ENCODE data around the gene SLC9C1.

DNA sequence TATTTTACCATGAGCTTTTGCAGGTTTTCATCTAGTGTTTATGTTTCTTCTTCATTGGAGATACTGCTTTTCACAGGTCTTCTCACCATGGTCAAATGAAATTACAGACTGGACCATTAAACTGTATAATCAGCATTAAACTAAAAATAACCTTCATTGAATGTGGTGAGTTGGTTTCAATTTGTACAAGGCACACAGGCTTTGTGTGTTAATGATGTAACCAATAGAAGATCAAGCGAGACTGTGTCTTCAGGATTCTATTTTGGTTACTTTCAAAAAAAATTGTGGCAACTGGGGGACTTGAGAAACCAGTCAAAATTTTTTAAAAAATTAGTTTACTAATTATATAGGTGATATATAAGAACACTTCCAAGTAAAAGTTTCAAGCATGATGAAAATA, 106.7 kb downstream of the SLC9C1 start:
- TF ChIP-seq POLR2AphosphoS5 (IDR thresholded peaks at IDR 0.05; ENCODE audit: low read depth, low read length) (no peak), TAF1 (IDR thresholded peaks at IDR 0.05; ENCODE audit: borderline replicate concordance, low read depth, low read length) (no peak), POLR2A (IDR thresholded peaks at IDR 0.05; ENCODE audit: low read depth, low read length) (no peak)

All from GM12892 (cell line).